ENCODE data around the gene ISCU.

DNA sequence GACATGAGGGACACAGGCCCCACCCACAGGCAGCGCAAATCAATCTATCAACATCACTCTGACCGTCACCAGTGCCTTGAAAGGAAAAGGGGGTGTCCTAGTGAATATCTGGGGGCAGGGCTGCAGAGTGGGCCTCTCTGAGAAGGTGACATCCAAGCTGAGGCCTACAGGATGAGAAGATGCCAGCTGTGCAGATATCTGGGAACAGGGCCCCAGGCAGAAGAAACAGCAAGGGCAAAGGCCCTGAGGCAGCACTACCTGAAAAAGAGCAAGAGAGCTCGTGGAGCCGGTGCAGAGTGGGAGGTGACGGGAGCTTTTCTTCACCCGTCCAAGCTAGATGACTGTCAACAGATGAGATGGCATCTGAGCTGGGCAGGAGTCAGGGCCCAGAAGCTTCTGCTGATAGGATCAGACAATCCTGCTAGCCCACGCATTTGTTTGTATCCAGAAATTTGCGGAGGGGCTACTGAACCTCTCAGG is 48.0 kb downstream of the ISCU start:
- no peak for TF ChIP-seq CTCF (IDR thresholded peaks at IDR 0.05)
- no peak for TF ChIP-seq POLR2A (IDR thresholded peaks at IDR 0.05)

Measured in stomach (tissue), 4 donors.